ENCODE measurements around the gene MYZAP.

GRCh38 chr15:57596301-57596855, 4.7 kb downstream of the MYZAP start:
- TF ChIP-seq CTCF (IDR thresholded peaks at IDR 0.05 in 8 of 11, conservative IDR thresholded peaks at IDR 0.05 in 3 of 11) (no peak), POLR2A (IDR thresholded peaks at IDR 0.05) (no peak), POLR2AphosphoS5 (IDR thresholded peaks at IDR 0.05) (no peak)

Data from spleen (tissue), 7 donors.